ENCODE data around the gene CSHL1. TPM values are rescaled to one million over a fixed set of nuclear protein-coding genes. Genes with fewer than 3 reads are reported as not detected.
A peak's percentile ranks its signal among the peaks of the same experiment; 100 is the strongest.

Gene CSHL1
- total and polyA plus RNA-seq, 2 donors (not counting 1 experiment from before 2014, with no cell fraction given), result not detected

- H3K4me2 ChIP-seq (replicated peaks; ENCODE audit: low read depth, low read length, poor library complexity, severe bottlenecking), result peak overlapping the region; percentile 97
- ChIA-PET POLR2A (interaction anchor here (0.6 to 12.1 kb wide), 7 partner anchors 9 to 606 kb away, joined by 3 to 360 read pairs (median 6); partner anchors contain the start of gene ICAM2), CTCF (interaction anchor here (0.6 to 26.0 kb wide), 11 partner anchors 9 to 205 kb away, joined by 3 to 834 read pairs (median 6); partner anchors contain the start of gene GH1)
- H3K36me3 ChIP-seq (replicated peaks in 1 of 2; ENCODE audit: control extremely low read depth in 1 of 2, control insufficient read depth in 1 of 2, extremely low read depth in 1 of 2, insufficient read depth in 2 of 2, low read length in 1 of 2), result peaks cover 0 to 51% of the 10 kb centered on the region in 2 experiments
- Mint-ChIP-seq H3K27ac (peak overlapping the region; percentile 97), H3K4me1 (peaks cover 85% of the 10 kb centered on the region), H3K9me3 (ENCODE audit: insufficient read depth) (no peaks in the 10 kb centered on the region), H3K4me3 (peak overlapping the region; percentile 99), H3K27me3 (no peaks in the 10 kb centered on the region)
- peaks cover 72 to 86% of the 10 kb centered on the region in 2 donors for H3K4me1 ChIP-seq (ENCODE audit: control insufficient read depth in 2 of 2, insufficient read depth in 2 of 2, low read length in 2 of 2)
- H3K27ac ChIP-seq (ENCODE audit: low read length in 2 of 2), result peak overlapping the region; percentile 85 to 89
- TF ChIP-seq CTCF (IDR thresholded peaks at IDR 0.05) (no peak), EZH2 (IDR thresholded peaks at IDR 0.05; ENCODE audit: borderline replicate concordance, insufficient read depth, low read depth, low read length, poor library complexity, severe bottlenecking) (no peak)
- 41% methylated on average over 5 of the region's 10 CpGs for WGBS (ENCODE audit: insufficient coverage)
- H3K79me2 ChIP-seq (ENCODE audit: control insufficient read depth, insufficient read depth, low read length), result peaks cover 61% of the 10 kb centered on the region
- no peaks in the 10 kb centered on the region for H3K27me3 ChIP-seq (replicated peaks in 1 of 4; ENCODE audit: control extremely low read depth in 1 of 4, control insufficient read depth in 3 of 4, insufficient read depth in 4 of 4, low read length in 3 of 4)
- DNase-seq (no peak), ATAC-seq (ENCODE audit: low read depth) (no peak)
- H2AFZ ChIP-seq (ENCODE audit: insufficient read depth, low read depth, low read length, poor library complexity, severe bottlenecking), result no peak overlapping the region
- peaks cover 46% of the 10 kb centered on the region for H4K20me1 ChIP-seq (ENCODE audit: control insufficient read depth, insufficient read depth, low read length, poor library complexity, severe bottlenecking)
- intact Hi-C loops (cut with micrococcal nuclease), result no loop called here
- no peaks in the 10 kb centered on the region for H3K9me3 ChIP-seq (ENCODE audit: control extremely low read depth in 1 of 3, control insufficient read depth in 2 of 3, insufficient read depth in 1 of 3, low read length in 2 of 3)
- H3K4me3 ChIP-seq (ENCODE audit: control extremely low read depth in 1 of 5, extremely low read depth in 1 of 5, insufficient read depth in 1 of 5, low read depth in 2 of 5, low read length in 4 of 5), result peak overlapping the region; percentile 27 to 100 (median 97)
- H3K9ac ChIP-seq (ENCODE audit: low read length), result peak overlapping the region; percentile 97
These were observed 17.2 kb upstream of the CSHL1 start for GRCh38 chr17:63928172-63928666.

GRCh38 chr17:63927464-63928171, 16.6 kb upstream of the CSHL1 start:
- H2AFZ ChIP-seq (ENCODE audit: insufficient read depth, low read depth, low read length, poor library complexity, severe bottlenecking), result no peak overlapping the region
- DNase-seq (peak; percentile 73), ATAC-seq (ENCODE audit: low read depth) (peak; percentile 21)
- Mint-ChIP-seq H3K27me3 (no peaks in the 10 kb centered on the region), H3K27ac (peak overlapping the region; percentile 97), H3K4me3 (peak overlapping the region; percentile 99), H3K4me1 (peaks cover 85% of the 10 kb centered on the region), H3K9me3 (ENCODE audit: insufficient read depth) (no peaks in the 10 kb centered on the region)
- H3K4me1 ChIP-seq (ENCODE audit: control insufficient read depth in 2 of 2, insufficient read depth in 2 of 2, low read length in 2 of 2), result peaks cover 70 to 86% of the 10 kb centered on the region in 2 donors
- H3K9me3 ChIP-seq (ENCODE audit: control extremely low read depth in 1 of 3, control insufficient read depth in 2 of 3, insufficient read depth in 1 of 3, low read length in 2 of 3), result no peaks in the 10 kb centered on the region
- H4K20me1 ChIP-seq (ENCODE audit: control insufficient read depth, insufficient read depth, low read length, poor library complexity, severe bottlenecking), result peaks cover 46% of the 10 kb centered on the region
- 3% methylated on average over 6 of the region's 8 CpGs for WGBS (ENCODE audit: insufficient coverage)
- H3K4me3 ChIP-seq (ENCODE audit: control extremely low read depth in 1 of 5, extremely low read depth in 1 of 5, insufficient read depth in 1 of 5, low read depth in 2 of 5, low read length in 4 of 5), result peak overlapping the region; percentile 12 to 100 (median 97)
- H3K79me2 ChIP-seq (ENCODE audit: control insufficient read depth, insufficient read depth, low read length), result peaks cover 55% of the 10 kb centered on the region
- peak overlapping the region; percentile 97 for H3K9ac ChIP-seq (ENCODE audit: low read length)
- POLR2A ChIA-PET, result interaction anchor here (0.6 to 12.1 kb wide), 7 partner anchors 8 to 607 kb away, joined by 3 to 360 read pairs (median 6); partner anchors contain the start of gene ICAM2
- peak overlapping the region; percentile 97 for H3K4me2 ChIP-seq (replicated peaks; ENCODE audit: low read depth, low read length, poor library complexity, severe bottlenecking)
- peak overlapping the region; percentile 85 to 89 for H3K27ac ChIP-seq (ENCODE audit: low read length in 2 of 2)
- peaks cover 0 to 51% of the 10 kb centered on the region in 2 experiments for H3K36me3 ChIP-seq (replicated peaks in 1 of 2; ENCODE audit: control extremely low read depth in 1 of 2, control insufficient read depth in 1 of 2, extremely low read depth in 1 of 2, insufficient read depth in 2 of 2, low read length in 1 of 2)
- CTCF ChIA-PET, result interaction anchor here (0.6 to 26.0 kb wide), 10 partner anchors 8 to 206 kb away, joined by 3 to 834 read pairs (median 6); partner anchors contain the start of gene GH1
- no peak for TF ChIP-seq CTCF (IDR thresholded peaks at IDR 0.05)
- no peak for TF ChIP-seq EZH2 (IDR thresholded peaks at IDR 0.05; ENCODE audit: borderline replicate concordance, insufficient read depth, low read depth, low read length, poor library complexity, severe bottlenecking)
- no peaks in the 10 kb centered on the region for H3K27me3 ChIP-seq (replicated peaks in 1 of 4; ENCODE audit: control extremely low read depth in 1 of 4, control insufficient read depth in 3 of 4, insufficient read depth in 4 of 4, low read length in 3 of 4)
- intact Hi-C loops (cut with micrococcal nuclease), result no loop called here
